BLaER1 treated with 17β-estradiol and CSF1 and Interleukin-3, amounts not matched to agents 10 nM and 100 nM (cell line): ENCODE results near the gene BMP2K.

Source experiments
- H3K27ac ChIP-seq, 11 experiments: shearing (Covaris generic); formaldehyde crosslinking; 2 replicates each; pipeline ENCODE4 v1.8.1; 2022
- H3K27me3 ChIP-seq, 11 experiments: shearing (Covaris generic); formaldehyde crosslinking; 2 replicates each; pipeline ENCODE4 v1.8.1; 2022
- H3K36me3 ChIP-seq, 11 experiments: shearing (Covaris generic); formaldehyde crosslinking; 2 replicates each; pipeline ENCODE4 v1.8.1; 2022
- H3K4me1 ChIP-seq, 10 experiments: shearing (Covaris generic); formaldehyde crosslinking; 2 replicates each; pipeline ENCODE4 v1.8.1; 2022
- H3K4me2 ChIP-seq, 11 experiments: shearing (Covaris generic); formaldehyde crosslinking; 2 replicates each; pipeline ENCODE4 v1.8.1; 2022
- H3K4me3 ChIP-seq, 10 experiments: shearing (Covaris generic); formaldehyde crosslinking; 2 replicates each; pipeline ENCODE4 v1.8.1; 2022
- H3K9ac ChIP-seq, 11 experiments: shearing (Covaris generic); formaldehyde crosslinking; 2 replicates each; pipeline ENCODE4 v1.8.1; 2022
- H3K9me3 ChIP-seq, 11 experiments: shearing (Covaris generic); formaldehyde crosslinking; replicated peaks in 1 of 11; 2 replicates each; pipeline ENCODE4 v1.8.1; 2022
- H4K20me1 ChIP-seq, 11 experiments: shearing (Covaris generic); formaldehyde crosslinking; 2 replicates each; pipeline ENCODE4 v1.8.1; 2022
- Cebpa-rat ChIP-seq, 11 experiments: shearing (Covaris generic); IDR thresholded peaks; 2 replicates each; pipeline ENCODE4 v1.8.1; 2022

The BMP2K gene

DNA sequence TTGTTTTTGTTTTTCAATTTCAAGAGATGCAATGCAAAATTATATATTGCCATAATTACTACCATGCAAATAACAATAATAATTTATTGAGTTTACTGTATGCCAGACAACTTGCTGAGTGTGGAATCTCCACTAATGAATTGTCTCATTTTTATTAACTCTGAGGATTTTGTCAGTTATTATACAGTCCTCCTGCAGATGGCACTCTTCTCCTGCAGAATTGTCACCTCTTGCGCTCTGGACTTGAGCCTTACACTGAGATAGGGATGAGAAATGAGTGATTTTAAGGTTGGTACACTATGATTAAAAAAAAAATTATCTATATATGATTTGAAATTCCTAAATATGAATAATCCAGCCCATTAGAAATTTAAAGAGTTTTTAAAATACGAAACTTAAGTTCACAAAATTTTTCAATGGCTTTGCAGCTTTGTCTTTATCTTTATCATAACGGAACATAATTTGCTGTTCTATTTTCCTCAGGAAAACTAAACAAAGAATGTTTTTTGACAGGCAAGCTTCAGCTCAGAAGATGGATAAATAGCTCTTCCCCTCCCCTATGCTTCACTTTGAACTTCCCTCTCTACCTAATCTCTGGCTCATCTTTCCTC is 175.8 kb downstream of the BMP2K start:
- H3K4me3 ChIP-seq, result no peak overlapping the region
- H3K27me3 ChIP-seq, result no peaks in the 10 kb centered on the region
- H3K4me1 ChIP-seq, result no peaks in the 10 kb centered on the region
- no peaks in the 10 kb centered on the region for H3K9me3 ChIP-seq
- no peaks in the 10 kb centered on the region for H4K20me1 ChIP-seq
- H3K4me2 ChIP-seq, result no peak overlapping the region
- H3K27ac ChIP-seq, result no peak overlapping the region
- no peak for TF ChIP-seq Cebpa-rat (IDR thresholded peaks at IDR 0.05)
- no peak overlapping the region for H3K9ac ChIP-seq
- no peaks in the 10 kb centered on the region for H3K36me3 ChIP-seq

DNA sequence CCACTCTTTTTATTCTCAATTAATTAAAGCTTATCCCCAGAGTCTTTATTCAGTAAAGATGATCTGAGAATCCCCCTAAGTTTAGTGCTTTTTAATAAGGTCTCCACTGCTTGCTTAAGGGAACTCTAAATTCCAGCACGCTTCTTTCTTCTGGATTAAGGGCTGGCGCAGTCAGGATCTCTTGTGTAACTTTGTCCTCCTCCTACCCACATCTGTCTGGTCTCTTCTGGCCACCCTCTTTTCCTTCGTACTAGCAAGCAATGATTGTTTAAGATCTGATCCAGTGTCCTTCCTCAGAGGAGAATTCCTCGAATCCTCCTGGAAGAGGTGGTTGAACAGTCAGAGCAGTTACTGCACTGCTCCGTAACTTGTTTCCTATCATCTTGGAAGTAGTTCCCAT is 177.1 kb downstream of the BMP2K start:
- Histone ChIP-seq H3K9me3 (no peaks in the 10 kb centered on the region), H4K20me1 (no peaks in the 10 kb centered on the region), H3K36me3 (no peaks in the 10 kb centered on the region), H3K4me3 (no peak overlapping the region), H3K27ac (no peak overlapping the region), H3K27me3 (no peaks in the 10 kb centered on the region), H3K4me1 (no peaks in the 10 kb centered on the region), H3K9ac (no peak overlapping the region), H3K4me2 (no peak overlapping the region)
- no peak for TF ChIP-seq Cebpa-rat (IDR thresholded peaks at IDR 0.05)

DNA sequence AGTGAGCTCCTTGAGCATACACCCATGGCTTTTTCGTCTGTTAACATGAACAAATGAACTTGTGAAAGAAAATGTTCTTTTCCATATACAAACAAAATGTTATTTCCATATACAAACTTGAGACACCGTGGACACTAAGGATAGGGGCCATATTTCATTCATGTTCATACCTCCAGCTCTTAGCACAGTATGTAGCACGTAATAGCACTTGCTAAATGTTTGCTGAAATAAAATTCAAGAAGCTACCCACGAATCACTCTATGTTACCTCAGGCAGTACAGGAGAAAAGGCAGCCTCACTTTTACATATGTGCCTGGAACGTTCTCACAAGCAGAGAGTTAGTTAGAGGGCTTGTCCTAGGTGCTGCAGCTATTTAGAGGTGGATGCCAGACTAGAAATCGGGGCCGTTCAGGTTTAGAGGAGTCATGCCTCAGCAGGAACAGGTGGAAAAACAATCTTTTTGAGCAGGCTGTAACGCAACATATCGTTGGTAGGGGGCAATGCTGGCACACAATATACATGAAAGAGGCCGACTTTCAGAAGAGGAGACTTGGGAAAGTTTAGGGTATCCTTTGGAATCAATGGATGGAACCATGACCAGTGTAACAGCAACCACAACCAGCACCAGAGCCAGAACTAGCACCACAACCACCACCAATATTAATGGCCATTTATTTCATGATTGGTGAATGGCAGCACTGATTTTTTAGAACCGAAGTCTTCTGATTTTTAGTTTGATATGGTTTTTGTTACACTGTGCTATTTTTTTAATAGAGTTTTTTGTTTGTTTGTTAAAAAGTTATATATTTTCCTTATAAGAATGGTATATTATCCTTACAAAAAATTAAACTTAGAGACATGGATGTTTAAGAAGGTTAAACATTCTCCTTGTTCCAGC is 177.9 kb downstream of the BMP2K start:
- Histone ChIP-seq H3K27ac (no peak overlapping the region), H3K9me3 (no peaks in the 10 kb centered on the region), H3K4me3 (no peak overlapping the region), H3K9ac (no peak overlapping the region), H3K4me1 (no peaks in the 10 kb centered on the region), H4K20me1 (no peaks in the 10 kb centered on the region), H3K4me2 (no peak overlapping the region), H3K27me3 (no peaks in the 10 kb centered on the region), H3K36me3 (no peaks in the 10 kb centered on the region)
- TF ChIP-seq Cebpa-rat (IDR thresholded peaks at IDR 0.05), result no peak

DNA sequence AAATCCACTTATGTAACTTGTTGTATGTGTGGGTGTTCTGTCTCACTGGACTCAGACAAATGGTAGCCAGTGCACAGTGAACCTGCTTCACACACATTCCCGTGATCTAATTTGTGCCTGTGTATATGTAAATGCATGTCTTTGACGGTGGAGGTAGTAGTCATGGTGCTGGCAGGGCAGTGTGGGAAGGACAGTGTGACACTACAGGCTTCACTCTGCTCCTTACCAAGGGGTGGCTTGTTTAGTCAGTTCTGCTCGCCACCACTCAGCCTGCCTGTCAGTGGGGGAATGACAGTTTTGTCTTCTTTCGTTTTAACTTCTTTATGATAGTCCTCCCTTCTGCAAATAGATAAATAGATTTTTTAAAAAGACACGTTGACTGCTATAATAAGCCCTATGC is 180.8 kb downstream of the BMP2K start:
- Histone ChIP-seq H3K27me3 (no peaks in the 10 kb centered on the region), H4K20me1 (no peaks in the 10 kb centered on the region), H3K4me2 (no peak overlapping the region), H3K9ac (no peak overlapping the region), H3K9me3 (no peaks in the 10 kb centered on the region), H3K36me3 (no peaks in the 10 kb centered on the region), H3K27ac (no peak overlapping the region), H3K4me3 (no peak overlapping the region), H3K4me1 (no peaks in the 10 kb centered on the region)
- no peak for TF ChIP-seq Cebpa-rat (IDR thresholded peaks at IDR 0.05)

DNA sequence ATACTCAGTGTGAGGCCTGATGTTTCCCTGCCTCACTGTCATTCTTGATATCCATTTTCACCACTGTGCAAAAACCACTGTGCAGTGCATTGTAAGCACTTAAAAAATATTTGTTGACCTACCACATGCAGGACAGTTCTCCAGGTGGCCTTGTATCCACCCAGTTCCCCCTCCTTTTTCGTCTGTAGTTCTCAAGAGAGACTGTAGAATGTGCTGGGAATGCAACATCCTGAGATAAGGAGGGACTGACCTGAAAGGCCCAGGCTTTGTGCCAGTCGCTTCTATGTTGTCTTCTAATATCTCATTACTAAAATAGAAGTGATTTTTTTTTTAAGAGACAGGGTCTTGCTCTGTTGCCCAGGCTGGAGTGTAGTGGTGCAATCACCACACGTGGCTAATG is 184.8 kb downstream of the BMP2K start:
- Histone ChIP-seq H3K4me1 (no peaks in the 10 kb centered on the region), H3K9me3 (no peaks in the 10 kb centered on the region), H3K9ac (no peak overlapping the region), H3K27ac (no peak overlapping the region), H3K4me3 (no peak overlapping the region), H4K20me1 (no peaks in the 10 kb centered on the region), H3K27me3 (no peaks in the 10 kb centered on the region), H3K36me3 (no peaks in the 10 kb centered on the region), H3K4me2 (no peak overlapping the region)
- TF ChIP-seq Cebpa-rat (IDR thresholded peaks at IDR 0.05), result no peak
